GM21447 (cell line): ENCODE data around the gene TNFRSF1A.
"Not testable (repeated sequence)": the region's sequence is repeated elsewhere in the genome, so short reads cannot be mapped to it uniquely, and the experiment has no call there.

Experiments used
- ATAC-seq: cut with Tn5 transposase; IDR thresholded peaks from one replicate; pipeline ENCODE4 v1.9.1; 2021; ENCODE audit not compliant: unreplicated experiment

TNFRSF1A gene

DNA sequence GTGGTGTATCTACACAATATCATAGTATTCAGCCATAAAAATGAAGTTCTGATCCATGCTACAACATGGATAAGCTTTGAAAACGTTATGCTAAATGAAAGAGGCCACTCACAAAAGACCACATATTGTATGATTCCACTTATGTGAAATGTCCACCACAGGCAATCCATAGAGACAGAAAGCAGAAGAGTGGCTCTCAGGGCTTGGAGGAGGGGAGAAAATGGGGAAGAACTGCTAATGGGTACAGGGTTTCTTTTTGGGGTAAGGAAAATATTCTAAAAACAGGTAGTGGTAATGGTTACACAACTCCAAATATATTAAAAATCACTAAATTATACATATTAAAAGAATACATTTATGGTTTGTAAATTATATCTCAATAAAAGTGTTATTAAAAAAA, 17.0 kb upstream of the TNFRSF1A start:
- no peak for ATAC-seq

DNA sequence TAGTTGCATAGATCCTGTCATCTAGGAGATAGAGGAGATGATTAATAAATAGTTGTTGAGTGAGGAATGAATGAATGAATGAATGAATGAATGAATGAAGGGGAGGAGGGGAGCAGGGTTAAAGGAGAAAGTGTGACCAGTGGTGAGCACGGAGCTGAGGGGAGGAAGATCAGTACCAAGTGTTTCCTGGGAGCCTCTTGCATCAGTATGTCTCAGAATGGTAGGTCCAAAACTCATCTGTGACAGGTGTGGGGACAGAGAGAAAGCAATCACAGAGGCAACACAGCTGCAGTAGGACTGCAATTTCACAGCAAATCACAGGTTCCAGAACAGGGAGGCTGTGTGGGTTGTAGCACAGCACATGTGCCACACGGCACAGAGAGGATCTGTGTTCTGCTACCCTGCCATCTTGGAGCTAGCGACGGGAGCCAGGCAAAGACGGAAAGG, 14.5 kb upstream of the TNFRSF1A start:
- ATAC-seq = no peak

GRCh38 chr12:6355491-6356373, 13.9 kb upstream of the TNFRSF1A start:
- ATAC-seq = no peak

- no peak for ATAC-seq
These were observed 12.9 kb upstream of the TNFRSF1A start for GRCh38 chr12:6354495-6355393.

DNA sequence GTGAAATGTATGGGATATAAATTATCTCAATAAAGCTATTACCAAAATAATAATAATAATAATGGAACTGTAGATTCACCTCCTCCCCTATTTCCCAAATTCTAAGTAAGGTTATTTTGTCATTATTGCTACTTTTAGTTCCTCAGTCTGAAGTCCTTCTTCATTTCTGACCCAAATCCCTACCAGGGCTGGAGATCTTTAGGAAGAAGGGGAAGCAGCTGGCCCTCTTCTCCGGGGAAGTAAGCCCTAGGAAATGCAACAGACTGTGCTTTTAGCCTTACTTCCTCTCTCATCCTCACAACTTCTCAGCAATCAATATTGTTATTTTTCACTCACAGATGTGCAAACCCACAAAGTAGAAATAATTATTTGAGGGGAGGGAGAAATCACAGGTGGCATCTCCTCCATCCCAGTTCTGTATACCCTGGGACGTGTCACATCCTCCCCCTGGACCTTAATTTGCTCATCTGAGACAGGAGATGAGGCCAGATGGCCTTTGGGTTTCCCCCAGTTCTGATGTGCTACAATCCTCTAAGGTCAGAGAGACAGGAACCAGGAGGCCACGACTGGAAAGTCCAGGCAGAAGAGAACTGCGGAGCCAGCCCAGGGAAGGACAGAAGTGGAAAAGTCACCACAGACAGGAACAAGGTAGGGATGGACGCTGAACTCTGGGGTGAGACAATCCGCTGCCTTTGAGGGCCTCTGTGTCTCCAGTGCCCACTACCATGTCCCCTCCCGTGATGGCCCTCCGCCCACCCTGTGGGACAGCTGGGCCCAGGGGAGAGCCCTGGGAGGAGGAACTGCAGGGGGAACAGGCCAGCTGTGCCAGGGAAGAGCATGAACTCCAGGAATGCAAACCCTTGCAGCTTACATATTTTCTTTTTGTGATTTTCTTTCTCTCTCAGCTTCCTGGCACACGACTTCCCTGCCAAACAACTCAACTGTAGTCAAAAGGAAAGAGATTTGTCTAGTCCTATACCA, 10.6 kb upstream of the TNFRSF1A start:
- ATAC-seq = no peak

GRCh38 chr12:6351622-6352021, 9.7 kb upstream of the TNFRSF1A start:
- no peak for ATAC-seq

- ATAC-seq = no peak
These were observed 5.8 kb upstream of the TNFRSF1A start for GRCh38 chr12:6347367-6348338.

DNA sequence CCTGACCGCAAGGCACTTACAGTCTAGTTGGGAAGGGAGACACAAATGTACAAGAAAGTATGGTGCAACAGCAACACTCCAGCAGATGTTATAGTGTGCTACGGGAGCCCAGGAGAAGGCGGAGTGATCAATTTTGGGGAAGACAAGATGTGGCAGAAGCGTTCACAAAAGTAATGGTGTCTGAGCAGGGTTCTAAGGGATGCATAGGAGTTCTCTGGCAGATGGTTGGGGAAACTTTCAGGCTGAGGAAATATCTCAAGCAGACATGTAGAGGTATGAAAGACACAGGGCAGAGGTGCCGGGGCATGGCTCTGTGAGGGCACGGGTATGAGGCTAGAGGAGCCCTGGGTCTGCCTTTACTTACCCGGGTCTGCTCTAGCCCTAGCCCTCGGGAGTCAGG, 5.1 kb upstream of the TNFRSF1A start:
- no peak for ATAC-seq

DNA sequence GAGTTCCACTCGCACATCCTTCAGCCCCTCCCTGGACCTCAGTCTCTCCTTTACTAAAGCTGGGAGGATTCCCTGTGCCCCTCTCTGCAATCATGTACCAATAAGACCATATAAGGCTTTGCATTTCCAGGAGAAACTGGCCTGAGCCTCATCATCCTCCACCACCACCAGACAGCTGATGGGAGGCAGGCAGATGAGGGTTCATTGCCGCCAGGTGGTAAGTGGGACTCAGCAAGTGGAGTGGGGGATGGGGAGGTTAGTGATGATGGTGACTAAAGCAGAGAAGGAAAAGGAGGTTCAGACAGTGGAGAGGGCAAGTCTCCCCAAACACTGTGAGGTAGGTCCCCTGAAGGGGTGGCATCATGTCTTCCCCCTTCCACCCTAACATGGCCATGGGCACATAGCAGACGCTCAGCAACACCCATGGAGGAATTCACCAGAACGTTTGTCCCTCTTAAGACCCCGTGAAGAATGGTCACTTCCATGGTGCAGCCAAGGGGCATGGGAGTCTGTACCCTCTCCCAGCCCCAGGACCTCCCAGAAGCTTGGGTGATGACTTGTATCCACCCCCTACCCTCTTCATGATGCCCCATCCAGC, 4.5 kb upstream of the TNFRSF1A start:
- ATAC-seq = no peak

DNA sequence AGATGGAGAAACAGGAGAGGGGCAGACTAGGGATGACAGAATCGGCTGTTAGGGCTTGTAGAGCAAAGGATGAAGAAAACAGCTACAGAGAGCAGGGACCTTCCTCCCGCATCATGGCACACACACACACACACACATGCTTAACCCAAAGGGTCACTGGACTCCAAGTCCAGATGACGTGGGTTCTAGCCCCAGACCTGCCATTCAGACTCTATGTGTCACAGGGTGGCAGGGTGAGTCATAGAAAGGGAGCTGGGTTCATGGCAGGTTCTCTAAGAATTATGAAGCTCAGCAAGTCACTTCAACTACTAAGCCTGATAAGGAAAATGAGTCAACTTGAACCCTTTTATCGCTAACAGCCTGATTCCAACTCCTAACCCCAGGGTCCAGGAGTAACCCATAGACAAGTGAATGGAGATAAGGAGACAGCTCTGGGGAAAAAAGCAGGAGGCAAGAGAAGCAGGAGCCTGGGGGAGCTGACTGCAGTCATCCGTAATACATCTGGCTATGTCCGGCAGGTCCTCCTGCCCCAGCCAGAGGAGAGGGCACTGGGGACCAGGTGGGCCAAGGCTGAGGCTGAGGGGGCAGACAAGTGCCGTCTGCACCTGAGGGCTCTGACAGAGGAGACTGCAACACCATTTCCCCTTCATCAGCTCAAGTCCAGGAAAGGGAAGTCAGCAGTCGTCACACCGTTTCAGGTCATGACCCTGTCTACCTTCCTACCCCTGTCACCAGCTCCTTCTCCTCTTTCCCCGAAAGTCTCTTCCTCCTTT, 3.6 kb upstream of the TNFRSF1A start:
- ATAC-seq = no peak

GRCh38 chr12:6344101-6344660, 2.3 kb upstream of the TNFRSF1A start:
- ATAC-seq = not testable (repeated sequence)

GRCh38 chr12:6343518-6343917, 1.6 kb upstream of the TNFRSF1A start:
- no peak for ATAC-seq

GRCh38 chr12:6342140-6342889, 439 bp upstream of the TNFRSF1A start:
- ATAC-seq = no peak

- no peak for ATAC-seq
These were observed 995 bp downstream of the TNFRSF1A start for GRCh38 chr12:6340745-6341416.

- no peak for ATAC-seq
These were observed 1.7 kb downstream of the TNFRSF1A start for GRCh38 chr12:6340032-6340638.

DNA sequence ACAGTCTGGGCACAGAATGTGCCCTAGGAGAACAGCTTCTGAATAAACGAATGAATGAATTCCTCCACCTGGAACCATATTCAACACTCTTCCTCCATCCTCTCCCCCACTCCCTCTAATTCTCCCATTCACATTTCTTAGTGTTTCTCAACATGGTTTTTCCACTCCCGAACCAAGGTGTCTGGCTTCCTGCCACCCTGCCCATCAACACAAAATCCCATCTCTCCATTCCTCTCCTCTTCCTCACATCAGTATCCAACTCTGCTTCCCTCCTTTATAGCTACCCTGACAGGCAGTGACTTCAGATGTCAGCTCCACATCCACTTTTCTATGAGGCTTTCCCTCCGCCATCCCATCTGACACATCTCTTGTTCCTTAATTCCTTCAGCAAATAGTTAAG, 2.9 kb downstream of the TNFRSF1A start:
- no peak for ATAC-seq
